Fibroblast of mammary gland (primary cell): ENCODE measurements around the gene HSPA4L.

Source experiments
- DNase-seq: peaks from one replicate; pipeline ENCODE4 v3.0.0-alpha.2; 2010; ENCODE audit warnings: low read depth
- H3K4me3 ChIP-seq: 2 replicates; pipeline ENCODE4 v1.5.1; 2011; ENCODE audit warnings: low read depth, mild to moderate bottlenecking, low read length, moderate library complexity; ENCODE audit not compliant: control insufficient read depth
- CTCF ChIP-seq: conservative IDR thresholded peaks from 2 replicates; pipeline ENCODE4 v1.5.1; 2011; ENCODE audit warnings: low read depth, low read length, inconsistent platforms; ENCODE audit not compliant: control insufficient read depth, insufficient read depth

HSPA4L gene

GRCh38 chr4:127783026-127783769 lies 1.1 kb downstream of the HSPA4L start:
- no peak for TF ChIP-seq CTCF
- peak overlapping the region; percentile 83 for H3K4me3 ChIP-seq
- peak; percentile 65 for DNase-seq

GRCh38 chr4:127783955-127784770 lies 2.0 kb downstream of the HSPA4L start:
- H3K4me3 ChIP-seq = no peak overlapping the region

GRCh38 chr4:127788517-127788916 lies 6.4 kb downstream of the HSPA4L start:
- TF ChIP-seq CTCF = peak; percentile 40
- H3K4me3 ChIP-seq = no peak overlapping the region
- peak; percentile 12 for DNase-seq

More at GRCh38 chr4:127783955-127784770, 2.0 kb downstream of the HSPA4L start:
- TF ChIP-seq CTCF = no peak
- DNase-seq = no peak

GRCh38 chr4:127791391-127791790 lies 9.3 kb downstream of the HSPA4L start:
- no peak overlapping the region for H3K4me3 ChIP-seq
- no peak for TF ChIP-seq CTCF
- no peak for DNase-seq

GRCh38 chr4:127793528-127793927 lies 11.4 kb downstream of the HSPA4L start:
- no peak for TF ChIP-seq CTCF
- no peak for DNase-seq
- H3K4me3 ChIP-seq = no peak overlapping the region

- H3K4me3 ChIP-seq = no peak overlapping the region
- TF ChIP-seq CTCF = no peak
- DNase-seq = no peak
Observed at GRCh38 chr4:127799711-127800110, 17.6 kb downstream of the HSPA4L start.
